H1 (cell line): Measurements from ENCODE around the gene CELSR3. TPM values are rescaled to one million over a fixed set of nuclear protein-coding genes. Genes with fewer than 3 reads are reported as not detected.

Source experiments
- EGR1 ChIP-seq: IDR thresholded peaks from 2 replicates; pipeline ENCODE4 v1.6.1; 2011; ENCODE audit warnings: low read depth, low read length, borderline replicate concordance
- EP300 ChIP-seq, 2 experiments: IDR thresholded peaks; 1 replicate in 1 of 2; 2 replicates in 1 of 2; pipeline ENCODE4 v1.6.1; 2011 to 2012; ENCODE audit warnings: low read depth in 2 of 2, low read length in 2 of 2, mild to moderate bottlenecking in 2 of 2, borderline replicate concordance in 1 of 2, inconsistent platforms in 1 of 2, moderate library complexity in 1 of 2
- HDAC6 ChIP-seq: IDR thresholded peaks from one replicate; pipeline ENCODE4 v1.7.1; 2012; ENCODE audit warnings: low read depth, mild to moderate bottlenecking, inconsistent platforms, low read length, moderate library complexity
- RAD21 ChIP-seq, 2 experiments: IDR thresholded peaks in 1 of 2; conservative IDR thresholded peaks in 1 of 2; 2 replicates each; pipeline ENCODE4 v1.6.1; 2011; ENCODE audit warnings: low read depth in 2 of 2, low read length in 2 of 2, improper control_type of control experiment in 1 of 2, inconsistent platforms in 1 of 2, mild to moderate bottlenecking in 1 of 2, moderate library complexity in 1 of 2
- SUZ12 ChIP-seq: fragments of 200-600 bp; sonication (generic); IDR thresholded peaks from 2 replicates; pipeline ENCODE4 v1.6.1; 2012; ENCODE audit warnings: mild to moderate bottlenecking, inconsistent platforms, low read length, moderate library complexity, mixed read lengths
- YY1 ChIP-seq: IDR thresholded peaks from 2 replicates; pipeline ENCODE4 v1.6.1; 2011; ENCODE audit warnings: low read depth, mild to moderate bottlenecking, low read length
- polyA plus RNA-seq, 7 experiments: library from polyadenylated mRNA; depleted of rRNA in 3 of 7; stranded (reverse) in 5 of 7; unstranded in 2 of 7; fragments of >200 nt in 5 of 7; fragments of 200-250 nt in 2 of 7; gene quantifications; 1 replicate in 5 of 7; 2 replicates in 1 of 7; 4 replicates in 1 of 7; pipeline versions ENCODE4 v1.2.1 to v1.2.3, GENCODE V29; 2011 to 2013; ENCODE audit warnings: missing spikeins in 2 of 7, mixed read lengths in 2 of 7
- total RNA-seq: library from RNA; stranded (reverse); fragmentation: NEBNext Ultra II Directional; extraction: Animal tissue kit (Norgen Biotek cat#: 25700); gene quantifications from 2 replicates; pipeline ENCODE4 v1.2.1, GENCODE V29; 2021

The CELSR3 gene
- total and polyA plus RNA-seq, 2 of the 8 experiments (the other 6 are each of a cell fraction or from before 2014, with no cell fraction given), result 11.6 to 29.5 TPM

DNA sequence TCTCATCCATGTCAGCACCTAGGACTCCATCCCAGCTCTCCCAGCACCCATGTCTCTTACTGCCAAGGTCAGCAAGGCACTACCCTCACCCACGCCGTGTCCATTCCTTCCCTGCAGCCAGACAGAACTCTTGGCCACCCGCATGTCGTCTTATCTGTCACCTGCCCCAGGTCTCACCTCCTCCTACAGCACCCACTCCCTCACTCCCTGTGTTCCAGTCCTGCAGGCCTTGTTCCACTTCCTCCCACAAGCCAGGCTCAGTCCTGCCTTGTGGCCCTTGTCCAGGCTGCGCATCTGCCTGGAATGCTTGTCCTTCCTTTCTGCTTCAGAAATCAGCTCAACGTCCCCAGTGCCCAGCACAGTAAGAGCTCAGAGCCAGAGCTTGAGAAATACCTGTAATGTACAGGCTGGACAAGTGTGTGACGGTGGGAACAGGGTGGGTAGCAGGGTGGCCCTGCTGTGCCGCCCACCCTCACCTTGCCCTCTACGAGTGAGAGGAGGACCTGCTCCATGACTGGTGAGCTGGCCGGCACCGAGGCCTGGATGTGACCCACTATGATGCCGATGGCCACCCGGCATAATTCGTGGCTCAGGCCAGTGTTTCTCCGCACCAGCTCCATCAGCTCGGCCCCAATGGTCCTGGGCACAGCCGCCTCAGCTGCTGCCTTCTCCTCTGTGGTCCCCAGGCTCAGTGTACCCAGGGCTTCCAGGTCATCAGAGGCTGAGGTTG is 18.3 kb upstream of the CELSR3 start (continued):
- TF ChIP-seq EP300 (IDR thresholded peaks at IDR 0.05; ENCODE audit: borderline replicate concordance in 1 of 2, low read depth in 2 of 2, low read length in 2 of 2) (no peak), RAD21 (IDR thresholded peaks at IDR 0.05 in 1 of 2, conservative IDR thresholded peaks at IDR 0.05 in 1 of 2; ENCODE audit: low read depth in 2 of 2, low read length in 2 of 2) (no peak), YY1 (no peak), EGR1 (no peak), SUZ12 (no peak), HDAC6 (no peak)
